ENCODE results near the gene ARHGAP31.
"Not testable (repeated sequence)": the region's sequence is repeated elsewhere in the genome, so short reads cannot be mapped to it uniquely, and the experiment has no call there.

ARHGAP31 gene

DNA sequence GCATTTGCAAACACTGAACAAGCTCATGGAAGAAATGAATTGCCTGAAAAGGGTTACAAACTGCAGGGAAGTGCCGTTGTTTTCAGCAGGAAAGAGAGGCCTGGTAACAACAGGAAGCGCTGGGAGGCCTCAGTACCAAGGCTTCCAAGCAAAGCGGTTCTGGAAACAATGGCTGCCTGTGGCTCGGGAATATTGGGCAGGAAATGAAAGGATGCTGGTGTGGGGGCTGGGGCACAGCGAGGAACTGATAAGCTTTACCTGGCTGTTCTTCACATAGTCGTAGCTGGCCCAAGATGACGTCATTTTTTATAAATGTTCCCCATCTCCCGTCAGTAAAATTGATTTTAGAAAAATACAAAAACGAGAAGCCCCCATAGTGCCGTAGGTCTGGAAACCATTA lies 55.9 kb downstream of the ARHGAP31 start:
- no peak for DNase-seq (ENCODE audit: low read depth)
- H3K4me3 ChIP-seq (ENCODE audit: low read length): no peak overlapping the region
- no peak for TF ChIP-seq CTCF (conservative IDR thresholded peaks at IDR 0.05; ENCODE audit: low read length)

DNA sequence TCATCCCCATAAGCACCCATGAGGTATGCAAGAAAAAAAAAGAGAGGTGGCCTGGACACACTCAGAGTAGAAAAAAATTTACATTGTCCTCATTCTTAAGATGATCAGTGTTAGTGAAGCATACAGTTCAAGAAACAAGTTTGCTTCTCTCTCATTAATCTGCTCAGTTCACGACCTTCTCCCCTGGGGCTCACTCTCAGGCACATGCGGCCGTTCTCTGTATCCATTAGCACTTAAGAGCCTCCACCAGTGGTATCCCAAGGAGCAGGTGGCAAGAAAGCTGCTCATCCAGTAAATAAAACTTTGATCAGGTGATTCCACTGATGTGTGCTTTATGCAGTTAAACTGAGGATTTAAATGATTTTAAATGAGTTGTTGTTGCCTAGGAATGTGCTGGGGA lies 57.4 kb downstream of the ARHGAP31 start:
- DNase-seq (ENCODE audit: low read depth): no peak
- no peak overlapping the region for H3K4me3 ChIP-seq (ENCODE audit: low read length)
- no peak for TF ChIP-seq CTCF (conservative IDR thresholded peaks at IDR 0.05; ENCODE audit: low read length)

DNA sequence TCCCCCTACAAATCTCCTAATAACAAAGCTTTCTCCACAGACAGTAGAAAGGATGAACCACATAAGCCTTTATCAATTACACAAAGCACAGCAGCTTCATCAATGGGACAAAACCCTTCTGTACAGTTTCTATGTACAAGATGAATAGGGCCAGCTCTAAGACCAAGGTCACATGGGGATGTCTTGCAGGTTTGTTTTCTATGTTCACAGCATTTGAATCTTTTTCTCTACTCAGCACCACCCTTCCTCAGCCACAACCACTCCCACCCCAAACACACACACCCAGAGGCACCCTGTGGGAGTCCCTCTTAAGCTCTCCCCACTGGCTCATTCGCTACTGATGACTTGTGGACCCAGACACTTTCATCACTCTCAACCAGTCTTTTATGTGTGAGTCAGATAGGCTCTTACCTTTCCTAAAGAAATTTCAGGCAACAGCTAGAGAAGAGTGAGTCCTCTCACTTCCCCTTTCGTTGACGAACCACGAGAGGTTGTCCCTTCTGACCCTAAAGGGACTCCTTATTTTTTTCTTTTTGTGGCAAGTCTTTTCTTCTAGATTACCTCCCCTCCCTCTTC lies 57.9 kb downstream of the ARHGAP31 start:
- H3K4me3 ChIP-seq (ENCODE audit: low read length): no peak overlapping the region
- DNase-seq (ENCODE audit: low read depth): no peak
- no peak for TF ChIP-seq CTCF (conservative IDR thresholded peaks at IDR 0.05; ENCODE audit: low read length)

DNA sequence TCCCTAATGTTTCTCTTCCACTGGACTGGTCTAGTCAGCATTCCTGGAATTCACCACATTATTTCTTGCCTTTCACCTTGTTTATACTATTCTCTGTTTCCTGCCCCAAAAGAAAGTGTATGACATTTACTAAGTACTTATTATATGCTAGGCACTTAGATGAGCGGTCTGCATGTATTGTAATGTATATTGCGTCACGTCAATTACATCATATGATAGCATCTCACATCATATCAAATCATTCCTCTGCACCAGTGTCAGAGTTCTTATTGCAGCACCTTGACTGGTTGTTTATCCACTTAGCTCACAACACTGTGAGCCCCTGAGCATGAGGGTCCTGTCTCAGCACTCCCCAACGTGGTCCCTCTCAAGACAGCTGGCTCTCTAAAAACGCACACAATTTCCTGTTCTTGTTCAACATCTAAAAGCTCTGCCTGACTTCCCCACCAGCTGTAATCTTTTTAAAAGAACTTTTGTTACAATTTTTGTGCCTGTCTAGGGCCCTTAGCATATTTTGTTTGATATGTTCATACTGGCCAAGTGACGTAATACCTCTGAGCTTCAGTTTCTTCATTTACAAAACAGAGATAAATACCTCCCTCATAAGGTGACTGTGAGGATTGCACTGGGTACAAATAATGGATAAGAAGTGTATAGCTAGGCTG lies 58.8 kb downstream of the ARHGAP31 start:
- peak; percentile 67 for TF ChIP-seq CTCF (conservative IDR thresholded peaks at IDR 0.05; ENCODE audit: low read length)
- DNase-seq (ENCODE audit: low read depth): peak; percentile 85
- no peak overlapping the region for H3K4me3 ChIP-seq (ENCODE audit: low read length)

DNA sequence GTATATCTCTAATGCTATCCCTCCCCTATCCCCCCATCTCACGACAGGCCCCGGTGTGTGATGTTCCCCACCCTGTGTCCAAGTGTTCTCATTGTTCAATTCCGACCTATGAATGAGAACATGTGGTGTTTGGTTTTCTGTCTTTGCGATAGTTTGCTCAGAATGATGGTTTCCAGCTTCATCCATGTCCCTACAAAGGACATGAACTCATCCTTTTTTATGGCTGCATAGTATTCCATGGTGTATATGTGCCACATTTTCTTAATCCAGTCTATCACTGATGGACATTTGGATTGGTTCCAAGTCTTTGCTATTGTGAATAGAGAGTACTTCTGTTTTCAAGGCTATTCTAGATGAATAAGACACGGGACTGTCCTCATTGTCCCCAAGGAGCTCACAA lies 61.4 kb downstream of the ARHGAP31 start:
- DNase-seq (ENCODE audit: low read depth); H3K4me3 ChIP-seq (ENCODE audit: low read length): not testable (repeated sequence)

DNA sequence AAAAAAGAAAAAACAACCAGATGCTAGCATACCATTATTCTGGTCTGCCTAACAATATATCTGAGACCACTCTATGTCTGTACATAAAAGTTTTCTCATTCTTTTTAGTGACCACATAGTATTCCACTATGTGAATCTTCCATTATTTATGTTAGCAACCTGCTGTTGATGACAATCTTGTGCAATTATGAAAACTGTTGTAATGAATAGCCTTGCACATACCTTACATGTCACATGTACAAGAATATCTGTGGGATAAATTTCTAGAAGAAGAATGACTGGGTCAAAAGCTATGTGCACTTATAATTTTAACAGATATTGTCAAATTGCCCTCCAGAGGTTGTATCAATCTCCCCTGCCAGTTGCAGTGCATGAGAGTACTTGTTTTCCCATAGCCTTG lies 62.5 kb downstream of the ARHGAP31 start:
- H3K4me3 ChIP-seq (ENCODE audit: low read length): no peak overlapping the region
- TF ChIP-seq CTCF (conservative IDR thresholded peaks at IDR 0.05; ENCODE audit: low read length): no peak
- DNase-seq (ENCODE audit: low read depth): peak; percentile 65

DNA sequence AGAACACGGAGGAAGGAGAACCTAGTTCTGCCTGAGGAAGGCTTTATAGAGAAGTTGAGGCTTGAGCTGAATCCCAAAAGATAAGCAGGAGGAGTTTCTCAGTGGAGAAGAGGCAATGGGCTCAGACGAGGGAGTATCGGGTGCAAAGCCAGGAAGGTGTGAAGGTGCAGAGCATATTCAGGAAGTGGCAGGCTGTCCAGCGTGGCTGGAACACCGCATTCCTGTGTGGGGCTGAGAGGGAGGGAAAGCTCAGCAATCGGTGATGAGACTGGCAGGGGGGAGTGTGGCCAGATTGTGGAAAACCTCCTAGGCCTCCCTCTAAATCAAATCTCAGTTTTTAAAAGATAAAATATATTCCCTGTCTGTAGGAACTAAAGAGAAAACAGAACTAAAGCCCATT lies 63.0 kb downstream of the ARHGAP31 start:
- DNase-seq (ENCODE audit: low read depth): no peak
- no peak overlapping the region for H3K4me3 ChIP-seq (ENCODE audit: low read length)
- no peak for TF ChIP-seq CTCF (conservative IDR thresholded peaks at IDR 0.05; ENCODE audit: low read length)

All from AG10803 (cell line).